Kasumi-1 (cell line): ENCODE measurements around the gene CPA2.

ENCODE experiments used
- DNase-seq, 2 experiments: peaks; one replicate each; lab custom pipeline; 2025; lab: John Stamatoyannopoulos, UW

The CPA2 gene

GRCh38 chr7:130256704-130257103 lies 10.0 kb upstream of the CPA2 start:
- no peak for DNase-seq

GRCh38 chr7:130258494-130259078 lies 8.1 kb upstream of the CPA2 start:
- no peak for DNase-seq

GRCh38 chr7:130262448-130262847 lies 4.2 kb upstream of the CPA2 start:
- DNase-seq = no peak

- peak; percentile 46 to 54 for DNase-seq
Observed at GRCh38 chr7:130263130-130263529, 3.5 kb upstream of the CPA2 start.

DNA sequence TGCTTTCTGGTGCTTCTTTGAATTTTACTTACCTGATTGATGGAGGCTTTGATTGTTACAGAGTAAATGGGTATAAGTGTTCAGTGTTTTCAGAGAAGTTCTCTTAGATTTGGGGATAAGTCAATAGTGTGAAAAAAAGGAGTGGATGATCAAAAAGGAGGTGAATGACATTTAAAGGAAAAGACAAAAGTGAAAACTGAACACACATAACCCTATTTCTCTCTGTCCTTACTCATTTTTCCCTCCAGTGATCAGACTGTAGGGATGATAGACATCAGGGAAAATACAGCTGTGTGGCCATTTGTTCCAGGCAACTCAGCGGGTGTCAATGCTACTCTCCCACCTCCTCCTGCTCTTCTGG lies 278 bp downstream of the CPA2 start:
- no peak for DNase-seq

- no peak for DNase-seq
Observed at GRCh38 chr7:130268463-130269317, 2.0 kb downstream of the CPA2 start.

GRCh38 chr7:130269318-130269694 lies 2.6 kb downstream of the CPA2 start:
- no peak for DNase-seq

DNA sequence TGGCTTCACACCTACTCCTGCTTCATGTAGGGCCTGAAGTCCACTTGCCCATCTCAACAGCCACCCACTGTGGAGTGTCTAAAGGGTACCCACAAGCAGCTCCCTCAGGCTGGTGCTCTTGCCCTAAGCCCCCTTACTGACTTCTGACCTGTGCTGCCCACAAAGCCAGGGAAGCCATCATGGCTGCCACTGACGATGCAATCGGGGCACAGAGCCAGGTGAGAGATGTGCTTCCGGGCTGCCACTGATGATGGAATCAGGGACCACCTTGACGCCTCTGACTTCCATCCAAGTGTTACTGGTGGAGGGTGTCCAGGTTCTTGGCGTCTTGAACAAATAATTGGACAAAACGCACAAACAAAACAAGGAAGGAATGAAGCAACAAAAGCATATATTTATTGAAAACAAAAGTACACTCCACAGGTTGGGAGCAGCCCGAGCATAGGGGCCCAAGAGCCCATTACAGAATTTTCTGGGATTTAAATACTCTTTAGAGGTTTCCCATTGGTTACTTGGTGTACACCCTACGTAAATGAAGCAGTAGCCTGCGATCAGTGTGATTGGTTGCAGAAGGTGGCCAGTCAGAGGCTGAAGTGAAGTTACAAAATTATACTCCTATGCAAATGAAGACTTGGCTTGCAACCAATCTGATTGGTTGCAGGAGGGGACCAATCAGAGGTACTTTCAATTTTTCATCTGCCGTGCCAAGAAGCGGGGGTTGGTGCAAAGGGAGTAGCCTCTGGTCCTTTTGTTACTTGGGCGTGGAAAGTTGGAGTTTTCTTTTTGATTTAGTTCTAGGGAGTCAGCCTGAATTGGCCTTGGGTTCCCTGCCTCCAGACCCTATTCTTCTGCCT lies 4.5 kb downstream of the CPA2 start:
- no peak for DNase-seq

DNA sequence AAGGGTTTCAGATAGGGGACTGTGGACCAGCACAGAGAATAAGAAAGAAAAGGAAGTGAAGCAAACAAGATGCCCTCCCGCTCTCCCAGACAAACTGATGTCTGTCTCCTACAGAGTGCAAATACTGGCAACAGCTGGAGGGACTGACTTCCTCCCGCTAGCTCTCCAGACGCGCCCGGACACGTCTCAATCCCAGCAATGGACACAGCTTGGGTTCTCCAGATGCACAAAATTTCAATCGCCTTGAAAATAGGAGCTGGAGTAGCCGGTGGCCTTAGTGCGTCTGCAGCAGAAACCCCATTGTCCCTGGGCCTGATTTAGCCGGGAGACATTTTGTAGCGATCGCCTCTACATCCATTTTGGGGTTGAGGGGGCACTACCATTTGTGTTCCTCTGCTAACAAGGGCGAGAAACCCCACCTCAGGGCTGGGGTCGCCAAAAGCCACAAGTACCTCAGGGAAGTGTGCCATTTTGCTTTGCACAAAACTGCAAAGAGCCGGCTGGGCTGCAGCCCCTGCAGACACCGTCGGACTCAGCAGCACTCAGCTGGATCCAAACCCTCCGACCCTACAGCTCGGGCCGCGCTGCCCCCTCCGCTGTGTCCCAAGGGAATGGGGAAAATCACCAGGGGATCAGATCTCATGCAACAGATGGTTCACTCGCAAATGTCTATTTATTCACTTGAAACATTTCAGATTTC lies 5.9 kb downstream of the CPA2 start:
- no peak for DNase-seq

DNA sequence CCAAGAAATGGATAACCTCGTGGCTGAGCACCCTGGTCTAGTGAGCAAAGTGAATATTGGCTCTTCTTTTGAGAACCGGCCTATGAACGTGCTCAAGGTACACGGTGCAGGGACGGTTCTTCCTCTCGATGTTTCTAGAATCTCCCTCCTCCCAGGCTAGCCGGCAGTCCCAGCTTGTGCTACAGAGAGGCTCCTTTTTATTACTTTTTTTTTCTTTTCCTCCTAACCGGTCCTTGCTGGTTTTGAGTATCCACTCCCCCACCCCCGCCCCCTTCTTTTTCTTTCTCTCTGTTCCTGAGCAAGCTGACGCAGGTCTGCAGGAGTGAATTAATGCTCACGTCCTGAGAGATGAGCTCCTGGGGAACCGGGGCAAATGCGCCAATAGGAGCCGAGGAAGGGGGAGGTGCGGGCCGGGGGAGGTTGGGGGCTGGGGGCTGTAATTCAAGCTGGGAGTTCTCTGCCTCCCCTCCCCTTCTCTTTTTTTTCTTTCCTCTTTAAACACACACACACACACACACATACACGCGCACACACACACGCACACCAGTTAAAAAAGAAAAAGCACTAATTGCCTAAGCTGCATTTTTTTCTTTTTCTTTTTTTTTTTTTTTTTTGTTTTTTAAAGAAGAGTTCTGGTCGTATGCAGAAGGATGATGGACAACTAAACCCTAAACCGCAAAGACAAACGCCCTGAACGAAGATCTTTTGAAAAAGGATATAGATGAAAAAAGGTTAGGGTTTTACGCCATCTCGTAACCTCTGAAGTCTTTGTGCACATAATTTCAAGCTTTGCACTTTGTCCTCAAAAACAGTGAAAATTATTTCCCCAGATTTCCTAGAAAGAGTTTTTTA lies 6.6 kb downstream of the CPA2 start:
- peak; percentile 55 to 69 for DNase-seq

GRCh38 chr7:130273933-130274255 lies 7.2 kb downstream of the CPA2 start:
- no peak for DNase-seq

DNA sequence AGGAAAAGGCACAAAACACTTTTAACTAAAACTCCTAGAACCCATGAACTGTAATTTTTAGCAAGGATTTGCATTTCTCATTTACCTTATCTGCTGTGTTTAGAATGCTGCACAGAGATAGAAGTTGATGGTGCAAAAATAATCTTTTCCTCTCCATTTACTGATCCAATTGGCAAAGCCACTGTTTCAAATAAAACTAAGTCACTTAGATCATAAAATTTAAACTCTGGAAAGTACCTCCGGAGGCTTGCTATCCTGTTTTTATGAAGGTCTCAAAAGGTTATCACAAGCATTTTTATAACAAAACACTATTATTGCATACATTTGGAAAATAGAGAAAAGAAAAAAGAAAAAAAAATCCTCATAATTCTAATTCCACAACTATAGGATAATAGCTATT lies 7.6 kb downstream of the CPA2 start:
- DNase-seq = no peak

- no peak for DNase-seq
Observed at GRCh38 chr7:130274983-130275591, 8.4 kb downstream of the CPA2 start.

GRCh38 chr7:130275826-130276297 lies 9.2 kb downstream of the CPA2 start:
- no peak for DNase-seq

- no peak for DNase-seq
Observed at GRCh38 chr7:130276796-130277762, 10.4 kb downstream of the CPA2 start.

DNA sequence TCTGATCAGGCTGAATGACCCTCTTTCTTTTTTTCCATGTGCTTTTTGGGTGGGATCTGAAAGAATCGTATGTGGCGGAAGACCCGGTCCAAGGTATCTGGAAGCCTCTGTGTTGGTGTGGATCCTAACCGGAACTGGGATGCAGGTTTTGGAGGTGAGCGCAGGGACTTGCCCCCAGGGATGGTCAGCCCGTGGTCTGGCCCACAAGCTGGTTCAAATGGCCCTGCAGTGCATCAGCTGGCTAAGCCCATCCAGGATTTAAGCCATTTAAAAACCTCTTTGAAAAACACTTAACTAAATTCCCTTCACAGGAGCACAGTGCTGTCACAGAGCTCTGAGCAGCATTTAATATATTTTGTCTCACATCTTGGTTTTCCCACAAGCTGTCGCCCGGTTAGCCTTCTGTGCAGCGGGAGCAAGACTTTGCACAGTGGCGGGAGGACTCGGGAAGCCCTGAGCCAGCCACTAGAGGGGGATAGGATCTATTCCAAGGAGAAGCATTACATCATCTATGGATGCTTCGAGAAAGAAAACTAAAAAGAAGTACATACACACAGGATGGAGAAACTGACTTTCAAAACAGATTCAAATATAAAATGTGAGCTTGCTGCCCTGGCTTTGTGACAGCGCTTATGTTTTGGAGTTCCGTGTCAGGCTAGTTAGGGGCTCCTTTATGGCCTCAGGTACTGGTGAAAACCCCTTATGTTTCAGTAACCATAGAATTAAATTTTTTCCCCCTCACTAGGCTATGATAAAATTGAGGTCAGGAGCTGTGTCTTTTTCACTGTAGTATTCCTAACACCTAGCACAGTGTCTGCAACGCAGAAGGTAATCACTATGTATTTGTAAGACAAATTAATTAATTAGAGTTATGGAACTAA lies 11.3 kb downstream of the CPA2 start:
- DNase-seq = peak; percentile 36 to 41

DNA sequence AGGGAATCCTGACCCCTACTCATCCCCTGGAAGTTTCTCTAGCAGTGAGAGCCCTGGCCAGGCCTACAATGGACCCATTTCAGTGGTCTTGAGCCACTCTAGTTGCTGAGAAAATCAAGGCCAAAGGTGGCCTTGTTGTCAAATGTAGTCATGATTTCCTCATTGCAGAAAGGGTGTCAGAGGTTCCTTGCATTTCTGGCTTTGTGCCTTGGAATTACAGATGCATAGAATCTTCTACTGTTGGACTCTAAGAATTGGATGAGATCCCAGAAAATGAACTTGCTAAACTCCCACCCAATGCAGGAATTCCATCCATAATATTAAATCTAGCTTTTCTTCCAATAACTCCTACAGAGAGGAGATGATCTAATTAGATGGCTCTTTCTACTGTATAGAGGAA lies 12.2 kb downstream of the CPA2 start:
- DNase-seq = no peak

- DNase-seq = no peak
Observed at GRCh38 chr7:130279286-130279685, 12.6 kb downstream of the CPA2 start.

DNA sequence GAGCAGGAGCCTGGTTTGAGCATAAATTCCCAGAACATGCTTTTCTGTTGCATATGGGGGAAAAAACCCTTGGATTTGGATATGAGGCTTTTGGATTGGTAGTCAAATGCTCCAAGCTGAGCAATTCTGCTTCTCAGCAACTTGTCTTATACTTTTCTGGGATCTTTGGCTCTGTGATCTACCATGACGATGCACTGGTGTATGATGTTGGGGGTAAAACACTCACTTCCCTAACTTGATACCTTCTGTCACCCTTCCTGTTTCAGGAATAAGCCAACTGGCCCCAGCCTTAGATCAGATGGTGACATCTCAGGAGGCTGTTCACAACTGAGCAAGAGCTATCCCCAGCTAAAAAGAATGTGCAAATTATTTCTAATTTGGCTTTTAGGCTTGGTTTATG lies 13.2 kb downstream of the CPA2 start:
- no peak for DNase-seq
